ENCODE data around the gene ZCCHC24.

- TF ChIP-seq POLR2A (IDR thresholded peaks at IDR 0.05): no peak
- TF ChIP-seq, protein P1, sequence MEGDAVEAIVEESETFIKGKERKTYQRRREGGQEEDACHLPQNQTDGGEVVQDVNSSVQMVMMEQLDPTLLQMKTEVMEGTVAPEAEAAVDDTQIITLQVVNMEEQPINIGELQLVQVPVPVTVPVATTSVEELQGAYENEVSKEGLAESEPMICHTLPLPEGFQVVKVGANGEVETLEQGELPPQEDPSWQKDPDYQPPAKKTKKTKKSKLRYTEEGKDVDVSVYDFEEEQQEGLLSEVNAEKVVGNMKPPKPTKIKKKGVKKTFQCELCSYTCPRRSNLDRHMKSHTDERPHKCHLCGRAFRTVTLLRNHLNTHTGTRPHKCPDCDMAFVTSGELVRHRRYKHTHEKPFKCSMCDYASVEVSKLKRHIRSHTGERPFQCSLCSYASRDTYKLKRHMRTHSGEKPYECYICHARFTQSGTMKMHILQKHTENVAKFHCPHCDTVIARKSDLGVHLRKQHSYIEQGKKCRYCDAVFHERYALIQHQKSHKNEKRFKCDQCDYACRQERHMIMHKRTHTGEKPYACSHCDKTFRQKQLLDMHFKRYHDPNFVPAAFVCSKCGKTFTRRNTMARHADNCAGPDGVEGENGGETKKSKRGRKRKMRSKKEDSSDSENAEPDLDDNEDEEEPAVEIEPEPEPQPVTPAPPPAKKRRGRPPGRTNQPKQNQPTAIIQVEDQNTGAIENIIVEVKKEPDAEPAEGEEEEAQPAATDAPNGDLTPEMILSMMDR (IDR thresholded peaks at IDR 0.05): no peak
Measured at GRCh38 chr10:79441433-79441832, 4.0 kb downstream of the ZCCHC24 start.

All from Peyer's patch (tissue), 4 donors.